Measurements from ENCODE around the gene KCNN1. TPM values are rescaled to one million over a fixed set of nuclear protein-coding genes. Genes with fewer than 3 reads are reported as not detected.
"Not testable (repeated sequence)": the region's sequence is repeated elsewhere in the genome, so short reads cannot be mapped to it uniquely, and the experiment has no call there.

The KCNN1 gene
- total RNA-seq, 4 donors from 2014 or later = 0.22 TPM; not detected in 3

- WGBS, 2 donors = 79 to 89% methylated on average over 4 of the region's 4 CpGs
- no peak for DNase-seq
- intact Hi-C loops (cut with DNase I) = no loop called here
- peaks cover 13 to 32% of the 10 kb centered on the region in 2 donors for H3K4me1 ChIP-seq
- H3K36me3 ChIP-seq = no peaks in the 10 kb centered on the region
- H3K4me3 ChIP-seq (replicated peaks in 1 of 3) = no peak overlapping the region
- TF ChIP-seq POLR2A (IDR thresholded peaks at IDR 0.05) = no peak
- TF ChIP-seq CTCF (IDR thresholded peaks at IDR 0.05) = no peak
- no peak overlapping the region for H3K27ac ChIP-seq
- no peaks in the 10 kb centered on the region for H3K9me3 ChIP-seq
- H3K27me3 ChIP-seq = no peaks in the 10 kb centered on the region
Measured at GRCh38 chr19:18027151-18027550, 60.2 kb downstream of the KCNN1 start.

- TF ChIP-seq CTCF (IDR thresholded peaks at IDR 0.05) (no peak), POLR2A (IDR thresholded peaks at IDR 0.05) (no peak)
- DNase-seq = no peak
- H3K36me3 ChIP-seq = no peaks in the 10 kb centered on the region
- intact Hi-C loops (cut with DNase I) = no loop called here
- no peaks in the 10 kb centered on the region for H3K9me3 ChIP-seq
- no peak overlapping the region for H3K27ac ChIP-seq
- H3K4me3 ChIP-seq (replicated peaks in 1 of 3) = no peak overlapping the region
- H3K27me3 ChIP-seq = no peaks in the 10 kb centered on the region
- 50 to 53% methylated on average over 8 of the region's 8 CpGs for WGBS, 2 donors
- peaks cover 0 to 8% of the 10 kb centered on the region in 2 donors for H3K4me1 ChIP-seq
Measured at GRCh38 chr19:18029617-18030338, 62.9 kb downstream of the KCNN1 start.

GRCh38 chr19:18031401-18031800 is 64.5 kb downstream of the KCNN1 start:
- H3K27me3 ChIP-seq; intact Hi-C loops (cut with DNase I); DNase-seq; H3K36me3 ChIP-seq; H3K27ac ChIP-seq; H3K4me3 ChIP-seq (replicated peaks in 1 of 3); H3K9me3 ChIP-seq; H3K4me1 ChIP-seq: not testable (repeated sequence)
- 92 to 93% methylated on average over 4 to 5 of the region's 5 CpGs for WGBS, 2 donors

GRCh38 chr19:18032102-18032501 is 65.2 kb downstream of the KCNN1 start:
- H3K36me3 ChIP-seq; DNase-seq; H3K9me3 ChIP-seq; H3K27ac ChIP-seq; intact Hi-C loops (cut with DNase I); H3K27me3 ChIP-seq; H3K4me3 ChIP-seq (replicated peaks in 1 of 3); H3K4me1 ChIP-seq: not testable (repeated sequence)
- WGBS, 2 donors = 70 to 71% methylated on average over 2 of the region's 2 CpGs

GRCh38 chr19:18041054-18041453 is 74.1 kb downstream of the KCNN1 start:
- Histone ChIP-seq H3K4me3 (replicated peaks in 1 of 3) (no peak overlapping the region), H3K9me3 (no peaks in the 10 kb centered on the region), H3K27ac (no peak overlapping the region), H3K27me3 (no peaks in the 10 kb centered on the region), H3K4me1 (peaks cover 5 to 15% of the 10 kb centered on the region in 2 donors), H3K36me3 (no peaks in the 10 kb centered on the region)
- WGBS, 2 donors = 69 to 100% methylated on average over 2 of the region's 2 CpGs
- no peak for DNase-seq
- intact Hi-C loops (cut with DNase I) = no loop called here
- TF ChIP-seq CTCF (IDR thresholded peaks at IDR 0.05) = no peak

- 71 to 89% methylated on average over 3 of the region's 3 CpGs for WGBS, 2 donors
- no peak for DNase-seq
- Histone ChIP-seq H3K27ac (no peak overlapping the region), H3K9me3 (no peaks in the 10 kb centered on the region), H3K36me3 (no peaks in the 10 kb centered on the region), H3K27me3 (no peaks in the 10 kb centered on the region), H3K4me1 (peaks cover 5 to 15% of the 10 kb centered on the region in 2 donors), H3K4me3 (replicated peaks in 1 of 3) (no peak overlapping the region)
- TF ChIP-seq CTCF (IDR thresholded peaks at IDR 0.05) (no peak), POLR2A (IDR thresholded peaks at IDR 0.05) (no peak)
- intact Hi-C loops (cut with DNase I) = no loop called here
Measured at GRCh38 chr19:18043676-18044075, 76.8 kb downstream of the KCNN1 start.

Data from thyroid gland (tissue), 4 donors.